Activated T-helper 1 cell treated with anti-CD3 and anti-CD28 coated beads, Interleukin-2, amount 50 U/mL, for 16 hours (primary cell): ENCODE results near the gene RNF208.
A peak's percentile ranks its signal among the peaks of the same experiment; 100 is the strongest.
"Not testable (repeated sequence)": the region's sequence is repeated elsewhere in the genome, so short reads cannot be mapped to it uniquely, and the experiment has no call there.

Experiments used
- DNase-seq, 2 donors: peaks; one replicate each; pipeline ENCODE4 v3.0.0-alpha.2; 2020; ENCODE audit warnings: low read depth in 1 of 2, low spot score in 1 of 2

RNF208 gene

DNA sequence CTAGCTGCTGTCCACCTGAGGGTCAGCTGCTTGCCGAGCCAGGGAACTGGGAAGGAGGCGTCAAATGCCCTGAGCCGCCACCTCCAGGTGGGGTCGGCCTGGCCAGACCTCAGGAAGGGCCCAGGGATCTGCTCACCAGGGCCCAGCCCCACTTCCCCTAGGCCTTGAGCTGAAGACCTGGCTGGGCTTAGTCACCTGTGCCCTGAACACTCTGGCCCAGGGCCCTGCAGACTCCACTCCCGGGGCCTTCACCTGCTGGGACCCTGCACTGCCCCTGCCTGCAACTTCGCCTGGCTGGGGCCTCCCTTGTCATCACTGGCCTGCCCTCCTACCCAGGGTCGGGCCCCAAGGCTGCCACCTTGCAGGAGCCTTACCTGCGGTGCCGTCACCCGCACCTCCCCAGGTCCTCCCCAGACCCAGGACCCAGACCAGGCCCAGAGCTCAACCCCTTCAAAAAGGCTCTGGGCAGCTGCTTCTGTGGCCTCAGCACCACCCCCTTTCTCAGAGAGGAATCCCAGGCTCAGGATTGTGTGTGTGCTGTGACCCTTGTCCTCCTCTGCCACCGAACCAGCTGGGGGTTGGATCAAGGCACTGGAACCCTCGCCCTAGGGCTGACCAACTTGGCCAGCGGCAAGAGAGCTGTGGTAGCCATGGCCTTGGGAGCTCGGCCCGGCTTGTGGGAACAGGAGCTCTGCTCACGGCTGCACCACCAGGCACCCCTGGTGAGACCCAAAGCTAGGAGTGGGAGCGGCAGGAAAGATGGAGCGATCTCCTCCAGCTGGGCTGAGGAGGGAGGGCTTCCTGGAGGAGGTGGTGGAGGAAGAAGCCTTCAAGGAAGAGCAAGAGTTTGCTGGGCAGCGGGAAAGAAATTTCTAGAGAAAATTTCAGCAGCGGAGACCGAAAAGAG, 31.9 kb upstream of the RNF208 start:
- no peak for DNase-seq

GRCh38 chr9:137252555-137253506, 30.8 kb upstream of the RNF208 start:
- DNase-seq, result no peak

DNA sequence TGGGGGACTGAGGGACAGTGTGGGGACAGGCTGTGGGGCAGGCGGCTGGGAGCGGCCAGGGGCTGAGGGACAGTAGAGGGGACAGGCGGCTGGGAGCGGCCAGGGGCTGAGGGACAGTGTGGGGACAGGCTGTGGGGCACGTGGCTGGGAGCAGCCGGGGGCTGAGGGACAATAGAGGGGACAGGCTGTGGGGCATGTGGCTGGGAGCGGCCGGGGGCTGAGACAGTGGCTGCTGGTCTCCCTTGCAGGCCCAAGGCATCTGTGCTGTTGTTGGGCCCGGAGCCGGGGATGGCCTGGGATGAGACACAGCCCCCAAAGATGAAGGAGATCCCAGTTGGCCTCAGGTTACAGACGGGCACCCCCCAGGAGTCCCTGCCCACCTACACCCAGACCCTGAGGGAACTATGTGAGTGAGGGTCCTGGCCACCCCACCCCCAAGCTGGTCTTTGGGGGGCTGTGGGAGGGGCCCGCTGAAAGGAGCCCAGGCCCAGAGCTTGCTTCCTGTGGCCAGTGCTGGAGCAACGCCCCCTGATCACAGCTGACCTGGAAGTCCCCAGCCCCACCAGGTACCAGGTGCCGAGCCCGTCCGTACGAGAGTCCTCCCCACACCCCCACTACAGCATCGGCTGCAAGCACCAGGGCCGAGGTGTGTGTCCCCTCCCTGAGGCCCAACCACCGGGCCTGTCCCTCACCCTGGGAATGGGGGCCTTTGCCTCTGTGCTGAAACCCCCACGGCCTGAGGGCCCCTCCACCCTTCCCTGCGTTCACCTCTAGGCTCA, 29.6 kb upstream of the RNF208 start:
- no peak for DNase-seq

DNA sequence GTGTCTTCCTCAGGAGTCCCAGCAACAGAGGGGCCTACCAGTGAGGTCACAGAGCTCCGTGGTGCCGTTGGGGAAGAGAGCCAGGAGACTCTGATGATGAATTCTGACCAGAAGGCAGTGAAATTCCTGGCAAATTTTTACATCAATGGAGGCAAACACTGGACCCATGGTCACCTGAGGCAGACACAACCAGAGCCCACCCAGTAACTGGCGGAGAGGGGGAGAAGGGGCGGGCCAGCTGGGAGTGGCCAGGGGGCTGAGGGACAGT, 29.1 kb upstream of the RNF208 start, which contains the start of gene STPG3:
STPG3 (plus strand) TSS at position 93 of the 268 bp plus-strand sequence; CDS start at position 94, 1 bp downstream.
- no peak for DNase-seq

GRCh38 chr9:137250329-137251193, 28.5 kb upstream of the RNF208 start:
- DNase-seq, result no peak

- no peak for DNase-seq
Observed at GRCh38 chr9:137247916-137248175, 25.8 kb upstream of the RNF208 start.

- DNase-seq, result no peak
Observed at GRCh38 chr9:137247135-137247915, 25.3 kb upstream of the RNF208 start.

GRCh38 chr9:137245450-137246421, 23.7 kb upstream of the RNF208 start:
- no peak for DNase-seq

- no peak for DNase-seq
Observed at GRCh38 chr9:137244486-137245449, 22.7 kb upstream of the RNF208 start.

- no peak for DNase-seq
Observed at GRCh38 chr9:137243626-137244485, 21.8 kb upstream of the RNF208 start.

GRCh38 chr9:137243266-137243625, 21.2 kb upstream of the RNF208 start:
- not testable (repeated sequence) for DNase-seq

- DNase-seq, result no peak
Observed at GRCh38 chr9:137242269-137243203, 20.5 kb upstream of the RNF208 start.

GRCh38 chr9:137241490-137242268, 19.6 kb upstream of the RNF208 start:
- peak; percentile 55 to 64 for DNase-seq

DNA sequence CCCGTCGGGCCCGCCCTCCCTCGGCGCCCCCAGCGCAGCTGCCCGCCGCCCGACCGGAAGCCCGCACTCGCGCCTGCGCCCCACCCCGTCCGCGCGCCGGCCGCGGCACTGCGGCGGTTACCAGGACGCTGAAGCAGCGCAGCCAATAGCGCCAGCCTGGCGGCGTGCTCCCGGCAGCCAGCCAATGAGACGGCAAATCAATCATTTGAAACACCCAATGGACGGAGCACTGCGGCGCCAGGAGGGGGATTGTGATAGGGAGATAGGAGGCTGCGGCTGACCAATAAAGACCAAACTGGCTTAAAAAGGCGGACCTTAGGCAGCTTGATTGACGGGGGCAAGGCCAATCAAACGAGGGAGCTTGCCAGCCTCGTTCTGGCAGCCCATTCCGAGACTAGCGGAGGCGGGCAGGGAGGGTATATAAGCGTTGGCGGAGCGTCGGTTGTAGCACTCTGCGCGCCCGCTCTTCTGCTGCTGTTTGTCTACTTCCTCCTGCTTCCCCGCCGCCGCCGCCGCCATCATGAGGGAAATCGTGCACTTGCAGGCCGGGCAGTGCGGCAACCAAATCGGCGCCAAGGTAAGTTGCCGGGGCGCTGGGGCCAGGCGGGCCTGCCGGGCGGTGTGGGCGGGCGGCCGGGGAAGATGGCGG, 18.9 kb upstream of the RNF208 start, which contains the start of gene TUBB4B:
TUBB4B (plus strand) TSS at position 447 of the 649 bp plus-strand sequence; CDS start at position 521, 74 bp downstream.
- peak; percentile 90 to 96 for DNase-seq
